ENCODE results near the gene RDX. TPM values are rescaled to one million over a fixed set of nuclear protein-coding genes. Genes with fewer than 3 reads are reported as not detected.

The RDX gene
- total RNA-seq, 2 experiments from 2014 or later, result 35.2 to 37.4 TPM

GRCh38 chr11:110173811-110174644 lies 122.4 kb downstream of the RDX start:
- H3K4me3 Mint-ChIP-seq, result no peak overlapping the region
- intact Hi-C loops (cut with micrococcal nuclease), result loop anchor here (1.0 to 5.0 kb wide), 3 partner anchors 202 to 259 kb away; no protein-coding TSS in a partner anchor
- no peaks in the 10 kb centered on the region for H3K36me3 Mint-ChIP-seq (ENCODE audit: low read depth)
- H3K4me1 Mint-ChIP-seq (ENCODE audit: low read depth), result peaks cover 6% of the 10 kb centered on the region
- H3K9me3 Mint-ChIP-seq, result no peaks in the 10 kb centered on the region
- H3K27ac Mint-ChIP-seq, result no peak overlapping the region
- DNase-seq, result peak; percentile 83
- CTCF ChIA-PET, result interaction anchor here (0.6 to 1.6 kb wide), 12 partner anchors 8 to 313 kb away, joined by 3 to 7 read pairs (median 4); no protein-coding TSS in a partner anchor
- peaks cover 4% of the 10 kb centered on the region for H3K27me3 Mint-ChIP-seq (ENCODE audit: low read depth)

- no peak overlapping the region for H3K4me3 Mint-ChIP-seq
- no peak for DNase-seq
- peaks cover 4% of the 10 kb centered on the region for H3K27me3 Mint-ChIP-seq (ENCODE audit: low read depth)
- intact Hi-C loops (cut with micrococcal nuclease), result loop anchor here (5.0 kb wide), 1 partner anchor 225 kb away; no protein-coding TSS in a partner anchor
- H3K27ac Mint-ChIP-seq, result no peak overlapping the region
- H3K36me3 Mint-ChIP-seq (ENCODE audit: low read depth), result no peaks in the 10 kb centered on the region
- no peaks in the 10 kb centered on the region for H3K9me3 Mint-ChIP-seq
- CTCF ChIA-PET, result interaction anchor here (1.0 to 1.5 kb wide), 3 partner anchors 29 to 205 kb away, joined by 3 read pairs; no protein-coding TSS in a partner anchor
- peaks cover 6% of the 10 kb centered on the region for H3K4me1 Mint-ChIP-seq (ENCODE audit: low read depth)
Measured at GRCh38 chr11:110172468-110173065, 123.8 kb downstream of the RDX start.

GRCh38 chr11:110169738-110170137 lies 126.7 kb downstream of the RDX start:
- Mint-ChIP-seq H3K36me3 (ENCODE audit: low read depth) (no peaks in the 10 kb centered on the region), H3K4me3 (no peak overlapping the region), H3K27me3 (ENCODE audit: low read depth) (peaks cover 4% of the 10 kb centered on the region), H3K4me1 (ENCODE audit: low read depth) (peaks cover 6% of the 10 kb centered on the region), H3K27ac (no peak overlapping the region), H3K9me3 (no peaks in the 10 kb centered on the region)
- DNase-seq, result no peak
- intact Hi-C loops (cut with micrococcal nuclease), result loop anchor here (5.0 kb wide), 1 partner anchor 222 kb away; no protein-coding TSS in a partner anchor
- CTCF ChIA-PET, result no interaction called here

DNA sequence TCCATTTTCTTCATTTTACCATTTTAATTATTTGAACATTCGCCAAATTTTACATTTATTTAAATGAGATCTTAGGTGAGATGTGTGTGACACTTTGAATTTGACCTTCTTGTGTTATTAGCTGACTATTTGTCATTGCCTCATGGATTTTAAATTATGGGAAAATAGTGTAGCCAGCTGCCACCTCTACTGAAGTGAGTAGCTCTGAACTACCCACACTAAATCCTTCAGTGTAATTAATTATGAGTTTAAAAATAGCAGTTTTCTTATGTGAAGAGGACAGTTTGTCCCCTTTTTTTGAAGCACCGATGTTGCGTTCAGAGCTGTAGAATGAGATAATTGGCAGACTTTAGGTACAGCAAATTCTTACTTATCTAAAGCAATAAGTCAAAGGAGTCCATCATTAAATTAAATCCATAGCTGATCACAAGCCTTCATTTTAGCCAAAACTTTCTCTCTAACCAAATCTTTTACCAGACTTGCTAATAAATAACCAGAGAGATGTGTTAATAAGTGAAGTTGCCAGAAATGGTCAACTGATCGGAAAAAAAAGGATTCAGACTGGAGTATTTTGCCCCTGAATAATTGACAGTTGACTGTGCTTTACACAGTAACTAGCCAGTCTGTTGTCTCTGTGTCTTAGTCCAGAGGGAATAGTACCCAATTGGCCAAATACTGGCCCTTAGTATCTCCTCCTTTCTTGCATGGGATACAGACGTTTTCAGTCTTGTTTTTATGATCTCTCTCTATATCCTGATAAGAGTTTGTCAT lies 128.2 kb downstream of the RDX start:
- no peak overlapping the region for H3K27ac Mint-ChIP-seq
- CTCF ChIA-PET, result interaction anchor here (0.6 kb wide), 1 partner anchor 13 kb away, joined by 3 read pairs; no protein-coding TSS in a partner anchor

GRCh38 chr11:110165039-110165925 lies 131.1 kb downstream of the RDX start:
- no peaks in the 10 kb centered on the region for H3K9me3 Mint-ChIP-seq
- no peak for DNase-seq
- intact Hi-C loops (cut with micrococcal nuclease), result no loop called here
- no peak overlapping the region for H3K27ac Mint-ChIP-seq
- CTCF ChIA-PET, result interaction anchor here (0.7 kb wide), 1 partner anchor 10 kb away, joined by 4 read pairs; no protein-coding TSS in a partner anchor
- no peak overlapping the region for H3K4me3 Mint-ChIP-seq
- no peaks in the 10 kb centered on the region for H3K36me3 Mint-ChIP-seq (ENCODE audit: low read depth)
- H3K4me1 Mint-ChIP-seq (ENCODE audit: low read depth), result no peaks in the 10 kb centered on the region
- no peaks in the 10 kb centered on the region for H3K27me3 Mint-ChIP-seq (ENCODE audit: low read depth)

More for the DNA sequence above, 128.2 kb downstream of the RDX start:
- Mint-ChIP-seq H3K4me1 (ENCODE audit: low read depth) (no peaks in the 10 kb centered on the region), H3K4me3 (no peak overlapping the region), H3K9me3 (no peaks in the 10 kb centered on the region), H3K36me3 (ENCODE audit: low read depth) (no peaks in the 10 kb centered on the region), H3K27me3 (ENCODE audit: low read depth) (peaks cover 3% of the 10 kb centered on the region)
- intact Hi-C loops (cut with micrococcal nuclease), result no loop called here
- no peak for DNase-seq

- Mint-ChIP-seq H3K4me3 (no peak overlapping the region), H3K27ac (no peak overlapping the region), H3K9me3 (no peaks in the 10 kb centered on the region), H3K27me3 (ENCODE audit: low read depth) (peaks cover 4% of the 10 kb centered on the region), H3K4me1 (ENCODE audit: low read depth) (no peaks in the 10 kb centered on the region), H3K36me3 (ENCODE audit: low read depth) (no peaks in the 10 kb centered on the region)
- intact Hi-C loops (cut with micrococcal nuclease), result no loop called here
- DNase-seq, result no peak
- CTCF ChIA-PET, result interaction anchor here (1.2 kb wide), 1 partner anchor 12 kb away, joined by 3 read pairs; no protein-coding TSS in a partner anchor
Measured at GRCh38 chr11:110162216-110162615, 134.2 kb downstream of the RDX start.

- DNase-seq, result no peak
- H3K4me1 Mint-ChIP-seq (ENCODE audit: low read depth), result no peaks in the 10 kb centered on the region
- no peak overlapping the region for H3K4me3 Mint-ChIP-seq
- intact Hi-C loops (cut with micrococcal nuclease), result no loop called here
- no peak overlapping the region for H3K27ac Mint-ChIP-seq
- CTCF ChIA-PET, result interaction anchor here (0.7 to 1.3 kb wide), 3 partner anchors 14 to 186 kb away, joined by 3 to 5 read pairs (median 3); no protein-coding TSS in a partner anchor
- H3K27me3 Mint-ChIP-seq (ENCODE audit: low read depth), result peaks cover 4% of the 10 kb centered on the region
- no peaks in the 10 kb centered on the region for H3K36me3 Mint-ChIP-seq (ENCODE audit: low read depth)
- H3K9me3 Mint-ChIP-seq, result no peaks in the 10 kb centered on the region
Measured at GRCh38 chr11:110161061-110161460, 135.4 kb downstream of the RDX start.

- H3K36me3 Mint-ChIP-seq (ENCODE audit: low read depth), result no peaks in the 10 kb centered on the region
- no peak for DNase-seq
Measured at GRCh38 chr11:110160437-110160836, 136.0 kb downstream of the RDX start.

DNA sequence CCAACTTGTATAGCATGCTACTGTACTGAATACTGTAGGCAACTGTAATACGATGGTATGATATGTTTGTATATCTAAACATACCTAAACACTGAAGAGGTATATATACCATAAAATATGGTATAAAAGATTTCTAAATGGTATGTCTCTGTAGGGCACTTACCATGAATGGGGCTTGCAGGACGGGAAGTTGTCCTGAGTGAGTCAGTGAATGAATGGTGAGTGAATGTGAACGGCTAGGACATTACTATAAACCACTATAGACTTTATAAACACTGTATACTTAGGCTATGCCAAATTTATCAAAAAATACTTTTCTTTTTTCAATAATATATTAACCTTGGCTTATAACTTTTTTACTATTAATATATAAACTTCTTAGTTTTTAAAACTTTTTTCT lies 136.4 kb downstream of the RDX start:
- intact Hi-C loops (cut with micrococcal nuclease), result no loop called here
- no peak overlapping the region for H3K4me3 Mint-ChIP-seq
- H3K36me3 Mint-ChIP-seq (ENCODE audit: low read depth), result no peaks in the 10 kb centered on the region
- H3K9me3 Mint-ChIP-seq, result no peaks in the 10 kb centered on the region
- no peaks in the 10 kb centered on the region for H3K4me1 Mint-ChIP-seq (ENCODE audit: low read depth)
- CTCF ChIA-PET, result interaction anchor here (0.6 to 1.3 kb wide), 6 partner anchors 9 to 413 kb away, joined by 3 to 5 read pairs (median 3); no protein-coding TSS in a partner anchor
- peaks cover 4% of the 10 kb centered on the region for H3K27me3 Mint-ChIP-seq (ENCODE audit: low read depth)
- H3K27ac Mint-ChIP-seq, result no peak overlapping the region
- no peak for DNase-seq

More at GRCh38 chr11:110160437-110160836, 136.0 kb downstream of the RDX start:
- no peaks in the 10 kb centered on the region for H3K4me1 Mint-ChIP-seq (ENCODE audit: low read depth)
- peaks cover 4% of the 10 kb centered on the region for H3K27me3 Mint-ChIP-seq (ENCODE audit: low read depth)
- intact Hi-C loops (cut with micrococcal nuclease), result no loop called here
- no peak overlapping the region for H3K27ac Mint-ChIP-seq
- no peak overlapping the region for H3K4me3 Mint-ChIP-seq
- H3K9me3 Mint-ChIP-seq, result no peaks in the 10 kb centered on the region
- CTCF ChIA-PET, result interaction anchor here (0.6 to 1.3 kb wide), 8 partner anchors 10 to 413 kb away, joined by 3 to 5 read pairs (median 3); no protein-coding TSS in a partner anchor

DNA sequence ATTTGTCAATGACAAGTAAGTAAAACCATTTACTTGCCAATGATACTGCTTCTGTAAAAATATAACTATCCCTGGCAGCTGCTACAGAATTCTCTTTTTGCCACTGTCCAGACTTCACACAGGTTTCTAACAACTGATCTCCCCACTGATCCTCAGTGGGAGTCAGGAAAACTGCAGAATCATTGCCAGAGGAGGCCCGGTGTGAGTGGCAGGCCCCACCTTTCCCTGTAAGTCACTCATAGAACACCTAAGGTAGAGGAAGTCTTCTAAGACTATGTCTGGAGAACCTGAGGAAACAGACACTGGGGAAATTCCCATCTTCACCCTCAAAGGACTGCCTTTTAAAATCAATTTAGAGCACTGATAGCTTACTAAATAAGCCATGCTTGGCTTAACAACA lies 136.9 kb downstream of the RDX start:
- no peaks in the 10 kb centered on the region for H3K4me1 Mint-ChIP-seq (ENCODE audit: low read depth)
- H3K27me3 Mint-ChIP-seq (ENCODE audit: low read depth), result peaks cover 4% of the 10 kb centered on the region
- no peaks in the 10 kb centered on the region for H3K9me3 Mint-ChIP-seq
- H3K36me3 Mint-ChIP-seq (ENCODE audit: low read depth), result no peaks in the 10 kb centered on the region
- no peak overlapping the region for H3K4me3 Mint-ChIP-seq
- CTCF ChIA-PET, result interaction anchor here (1.3 kb wide), 1 partner anchor 41 kb away, joined by 3 read pairs; no protein-coding TSS in a partner anchor
- no peak overlapping the region for H3K27ac Mint-ChIP-seq
- intact Hi-C loops (cut with micrococcal nuclease), result no loop called here
- DNase-seq, result no peak
